Pancreas (tissue), 10 donors: ENCODE measurements around the gene TCF19. TPM values are rescaled to one million over a fixed set of nuclear protein-coding genes. Genes with fewer than 3 reads are reported as not detected.
A peak's percentile ranks its signal among the peaks of the same experiment; 100 is the strongest.

Experiments
- ATAC-seq, 4 donors: fragments of 200-7000 bp; cut with Tn5 transposase; one replicate each; pipeline versions ENCODE4 v1.8.0 to v1.9.1; 2020; ENCODE audit warnings: mild to moderate bottlenecking in 4 of 4, moderate library complexity in 4 of 4
- DNase-seq, 6 donors: peaks; one replicate each; pipeline ENCODE4 v3.0.0-alpha.2; 2020
- FAIRE-seq: peaks from 2 replicates; lab custom pipeline; 2012; peaks lifted over from hg19 to GRCh38; lab: Jason Lieb, UNC
- H3K27ac ChIP-seq, 4 donors: fragments of 200-600 bp; sonication (generic); 1 replicate in 3 of 4; 2 replicates in 1 of 4; pipeline versions ENCODE4 v1.5.0 to v1.8.0; 2020
- H3K27me3 ChIP-seq, 4 donors: fragments of 200-600 bp; one replicate each; pipeline ENCODE4 v1.8.0; 2021
- H3K36me3 ChIP-seq, 3 donors: fragments of 200-600 bp; sonication (generic) in 1 of 3; one replicate each; pipeline versions ENCODE4 v1.5.0 to v1.8.0; 2020 to 2021
- H3K4me1 ChIP-seq, 3 donors: fragments of 200-600 bp; one replicate each; pipeline ENCODE4 v1.8.0; 2021
- H3K4me3 ChIP-seq, 4 donors: fragments of 200-600 bp; sonication (generic) in 2 of 4; one replicate each; pipeline versions ENCODE4 v1.5.0 to v1.8.0; 2020 to 2021
- H3K9me3 ChIP-seq, 4 donors: fragments of 200-600 bp; one replicate each; pipeline ENCODE4 v1.8.0; 2021
- CTCF ChIP-seq, 4 donors: fragments of 200-600 bp; sonication (generic) in 3 of 4; IDR thresholded peaks; one replicate each; pipeline versions ENCODE4 v1.5.0 to v1.8.0; 2021; ENCODE audit warnings: antibody characterized with exemption in 4 of 4
- WGBS, 2 donors: extraction: QIAGEN DNeasy Blood & Tissue Kit; methylation state at CpG; one replicate each; pipeline ENCODE4 v1.1.7; 2013; 5-methylcytosine and 5-hydroxymethylcytosine counted together
- intact Hi-C, 3 donors: fragments of 100-400 bp; cut with DNase I; formaldehyde crosslinking; loops; one replicate each; pipeline versions ENCODE4 v1.11.1 to v1.14.2; 2022
- polyA plus RNA-seq, 2 donors: library from polyadenylated mRNA; stranded (reverse); fragments of 200-250 nt; gene quantifications; one replicate each; pipeline ENCODE4 v1.2.3, GENCODE V29; 2013
- total RNA-seq, 6 donors: library from RNA; stranded (reverse); fragmentation: NEBNext Ultra II Directional in 4 of 6; extraction: Animal tissue kit (Norgen Biotek cat#: 25700) in 4 of 6; gene quantifications; one replicate each; pipeline versions ENCODE4 v1.2.1 to v1.2.4, GENCODE V29; 2021 to 2023
- donor health status: healthy with polysubstance abuse.
- donor health status: DM: no; HTN: no; CAD: no; lungs with moderate emphysema.
- donor health status: DM: no; HTN: no; CAD: no.
- donor health status: control.
- donor health status: control.
- donor health status: Bipolar disorder and iron deficiency.
- donor health status: DM: yes; HTN: yes; CAD: no.
- donor health status: DM: no; HTN: no; CAD: no.
- donor health status: DM: no; HTN: no; CAD: no.
- donor health status: DM: yes; HTN: yes; CAD: no.

The TCF19 gene
- total and polyA plus RNA-seq, 8 donors = 0.83 to 3.4 (median 2.0) TPM

DNA sequence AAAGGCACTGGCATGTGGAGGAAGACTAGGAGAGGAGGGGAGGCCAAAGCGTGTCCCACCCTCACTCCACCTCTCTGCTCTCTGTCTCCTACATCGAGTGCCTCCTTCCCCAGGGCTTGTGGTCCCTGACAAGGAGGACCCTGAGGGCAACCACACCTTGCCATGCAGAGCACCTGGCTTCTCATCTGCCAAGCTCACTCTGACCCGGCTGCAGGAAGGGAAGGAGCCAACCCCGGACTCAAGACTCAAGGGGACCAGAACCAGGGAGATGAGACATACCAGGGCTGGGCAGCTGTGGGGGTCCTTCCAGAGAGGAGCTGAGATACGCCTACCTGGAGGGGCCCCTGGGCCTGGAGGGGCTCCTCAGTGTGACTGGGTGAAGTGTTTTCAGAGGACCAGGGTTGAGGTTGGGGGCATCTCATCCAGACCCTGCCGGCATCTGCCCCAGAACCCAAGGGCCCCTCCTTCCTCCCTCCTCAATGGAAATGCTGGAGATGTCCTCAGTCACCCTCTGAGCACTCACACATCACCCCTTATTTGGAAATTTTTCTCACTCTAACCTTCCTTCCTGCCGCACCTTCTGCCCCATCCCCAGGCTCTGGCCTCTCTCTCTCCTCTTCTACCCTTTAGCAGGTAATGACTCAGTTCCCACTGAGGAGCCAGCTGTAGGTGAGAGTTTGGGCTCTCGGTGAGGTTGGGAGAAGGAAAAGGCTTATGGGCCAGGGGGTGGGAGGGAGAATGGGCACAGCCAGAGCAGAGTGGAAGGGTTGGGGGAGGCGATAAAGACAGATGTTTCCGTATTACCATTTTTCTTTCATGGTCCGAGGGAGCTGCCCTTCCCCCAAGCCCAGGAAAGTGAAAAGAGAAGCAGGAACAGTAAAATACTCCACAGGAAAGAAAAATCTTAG lies 44.1 kb downstream of the TCF19 start:
- FAIRE-seq = no peak
- no peaks in the 10 kb centered on the region for H3K36me3 ChIP-seq
- ATAC-seq = peak in 1 of 4 donors; percentile 8
- no peak for TF ChIP-seq CTCF (IDR thresholded peaks at IDR 0.05)
- peak overlapping the region; percentile 56 to 97 (median 87) for H3K27ac ChIP-seq
- no peaks in the 10 kb centered on the region for H3K27me3 ChIP-seq
- peaks cover 0 to 19% (median 14%) of the 10 kb centered on the region in 3 donors for H3K4me1 ChIP-seq
- 57 to 59% methylated on average over 11 of the region's 11 CpGs for WGBS, 2 donors
- no peak overlapping the region for H3K4me3 ChIP-seq
- no peaks in the 10 kb centered on the region for H3K9me3 ChIP-seq
- no peak for DNase-seq
- intact Hi-C loops = no loop called here

DNA sequence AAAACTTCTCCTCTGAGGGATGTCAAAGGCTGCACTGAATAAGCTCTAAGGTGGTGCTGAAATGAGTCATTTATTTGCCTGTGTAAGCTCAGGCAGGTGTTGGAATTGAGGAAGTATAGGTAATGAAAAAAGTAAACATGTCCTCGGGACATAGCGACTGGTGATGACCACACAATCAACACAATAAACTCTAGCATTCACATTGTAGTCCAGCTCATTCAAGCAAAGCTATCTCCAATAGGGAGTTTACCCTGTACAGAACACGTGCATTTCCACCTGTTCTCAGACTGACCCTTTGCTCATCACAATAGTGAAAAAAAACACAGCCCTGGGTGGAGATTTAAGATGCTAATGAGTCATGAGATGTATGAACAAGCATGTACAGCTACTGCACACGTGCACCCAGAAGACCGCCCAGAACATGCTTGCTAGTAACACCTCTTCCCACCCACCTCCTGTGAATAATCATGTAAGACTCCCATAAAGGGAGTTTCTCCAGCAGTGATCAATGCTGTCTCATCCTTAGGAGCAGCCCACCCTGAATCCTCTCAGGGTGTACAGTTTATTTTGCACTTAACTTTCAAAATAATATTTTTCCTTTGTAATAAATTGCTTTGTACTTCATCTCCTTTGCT lies 45.1 kb downstream of the TCF19 start:
- peak overlapping the region; percentile 56 to 97 (median 87) for H3K27ac ChIP-seq
- intact Hi-C loops = no loop called here
- no peaks in the 10 kb centered on the region for H3K9me3 ChIP-seq
- ATAC-seq (peak; percentile 85 to 90 (median 88)), FAIRE-seq (no peak), DNase-seq (no peak)
- WGBS, 2 donors = 12 to 13% methylated on average over 5 of the region's 5 CpGs
- H3K27me3 ChIP-seq = no peaks in the 10 kb centered on the region
- no peak for TF ChIP-seq CTCF (IDR thresholded peaks at IDR 0.05)
- H3K4me3 ChIP-seq = peak overlapping the region in 2 of 4 donors; percentile 35 to 42
- H3K4me1 ChIP-seq = peaks cover 7 to 26% (median 21%) of the 10 kb centered on the region in 3 donors
- H3K36me3 ChIP-seq = no peaks in the 10 kb centered on the region

- ATAC-seq (no peak), DNase-seq (no peak), FAIRE-seq (no peak)
- H3K4me1 ChIP-seq = peaks cover 17 to 35% (median 30%) of the 10 kb centered on the region in 3 donors
- 75 to 85% methylated on average over 4 of the region's 4 CpGs for WGBS, 2 donors
- no peak for TF ChIP-seq CTCF (IDR thresholded peaks at IDR 0.05)
- H3K27me3 ChIP-seq = no peaks in the 10 kb centered on the region
- H3K27ac ChIP-seq = peak overlapping the region in 2 of 4 donors; percentile 92 to 97
- intact Hi-C loops = no loop called here
- H3K4me3 ChIP-seq = no peak overlapping the region
- no peaks in the 10 kb centered on the region for H3K9me3 ChIP-seq
- H3K36me3 ChIP-seq = no peaks in the 10 kb centered on the region
These were observed 46.4 kb downstream of the TCF19 start for GRCh38 chr6:31204751-31205145.

- peaks cover 25 to 40% (median 30%) of the 10 kb centered on the region in 3 donors for H3K4me1 ChIP-seq
- H3K9me3 ChIP-seq = no peaks in the 10 kb centered on the region
These were observed 47.2 kb downstream of the TCF19 start for GRCh38 chr6:31205638-31206037.

More at GRCh38 chr6:31205638-31206037, 47.2 kb downstream of the TCF19 start:
- Histone ChIP-seq H3K27ac (no peak overlapping the region), H3K4me3 (no peak overlapping the region), H3K27me3 (no peaks in the 10 kb centered on the region), H3K36me3 (no peaks in the 10 kb centered on the region)
- ATAC-seq (no peak), FAIRE-seq (no peak), DNase-seq (no peak)
- WGBS, 2 donors = 80% methylated on average over 2 of the region's 2 CpGs
- intact Hi-C loops = no loop called here
- TF ChIP-seq CTCF (IDR thresholded peaks at IDR 0.05) = no peak
